GM19468 (cell line): Measurements from ENCODE around the gene GSK3B.

Source experiments
- ATAC-seq: cut with Tn5 transposase; IDR thresholded peaks from one replicate; pipeline ENCODE4 v1.9.1; 2021; ENCODE audit warnings: mild to moderate bottlenecking, moderate library complexity, moderate number of reproducible peaks; ENCODE audit not compliant: unreplicated experiment; ENCODE audit errors: extremely low read depth

GSK3B gene

GRCh38 chr3:119964294-119964693 lies 130.0 kb downstream of the GSK3B start:
- no peak for ATAC-seq

GRCh38 chr3:119955972-119956371 lies 138.3 kb downstream of the GSK3B start:
- ATAC-seq = no peak

- ATAC-seq = no peak
Measured at GRCh38 chr3:119950666-119951325, 143.5 kb downstream of the GSK3B start.

- ATAC-seq = no peak
Measured at GRCh38 chr3:119945291-119945690, 149.0 kb downstream of the GSK3B start.

GRCh38 chr3:119944091-119944490 lies 150.2 kb downstream of the GSK3B start:
- peak; percentile 36 for ATAC-seq

- no peak for ATAC-seq
Measured at GRCh38 chr3:119939077-119939476, 155.2 kb downstream of the GSK3B start.

- peak; percentile 96 for ATAC-seq
Measured at GRCh38 chr3:119937229-119937628, 157.0 kb downstream of the GSK3B start.

- no peak for ATAC-seq
Measured at GRCh38 chr3:119934249-119934648, 160.0 kb downstream of the GSK3B start.

GRCh38 chr3:119933207-119933606 lies 161.0 kb downstream of the GSK3B start:
- ATAC-seq = no peak

GRCh38 chr3:119930286-119930685 lies 164.0 kb downstream of the GSK3B start:
- no peak for ATAC-seq

- no peak for ATAC-seq
Measured at GRCh38 chr3:119927190-119927589, 167.1 kb downstream of the GSK3B start.

GRCh38 chr3:119924111-119925094 lies 169.8 kb downstream of the GSK3B start:
- no peak for ATAC-seq

- ATAC-seq = no peak
Measured at GRCh38 chr3:119918992-119919933, 175.0 kb downstream of the GSK3B start.

- no peak for ATAC-seq
Measured at GRCh38 chr3:119913021-119913420, 181.2 kb downstream of the GSK3B start.

GRCh38 chr3:119912220-119912619 lies 182.0 kb downstream of the GSK3B start:
- no peak for ATAC-seq

- peak; percentile 44 for ATAC-seq
Measured at GRCh38 chr3:119911748-119912147, 182.5 kb downstream of the GSK3B start.

- ATAC-seq = no peak
Measured at GRCh38 chr3:119902061-119902460, 192.2 kb downstream of the GSK3B start.

- ATAC-seq = no peak
Measured at GRCh38 chr3:119901148-119901547, 193.1 kb downstream of the GSK3B start.

GRCh38 chr3:119899192-119899511 lies 195.1 kb downstream of the GSK3B start:
- ATAC-seq = no peak

- no peak for ATAC-seq
Measured at GRCh38 chr3:119898478-119899191, 195.6 kb downstream of the GSK3B start.
